GM18907 (cell line): ENCODE data around the gene RNF121.

Experiments
- ATAC-seq: cut with Tn5 transposase; IDR thresholded peaks from one replicate; pipeline ENCODE4 v1.9.1; 2021; ENCODE audit warnings: mild to moderate bottlenecking, moderate library complexity; ENCODE audit not compliant: unreplicated experiment

The RNF121 gene

GRCh38 chr11:72004515-72005346, 75.9 kb downstream of the RNF121 start:
- no peak for ATAC-seq

DNA sequence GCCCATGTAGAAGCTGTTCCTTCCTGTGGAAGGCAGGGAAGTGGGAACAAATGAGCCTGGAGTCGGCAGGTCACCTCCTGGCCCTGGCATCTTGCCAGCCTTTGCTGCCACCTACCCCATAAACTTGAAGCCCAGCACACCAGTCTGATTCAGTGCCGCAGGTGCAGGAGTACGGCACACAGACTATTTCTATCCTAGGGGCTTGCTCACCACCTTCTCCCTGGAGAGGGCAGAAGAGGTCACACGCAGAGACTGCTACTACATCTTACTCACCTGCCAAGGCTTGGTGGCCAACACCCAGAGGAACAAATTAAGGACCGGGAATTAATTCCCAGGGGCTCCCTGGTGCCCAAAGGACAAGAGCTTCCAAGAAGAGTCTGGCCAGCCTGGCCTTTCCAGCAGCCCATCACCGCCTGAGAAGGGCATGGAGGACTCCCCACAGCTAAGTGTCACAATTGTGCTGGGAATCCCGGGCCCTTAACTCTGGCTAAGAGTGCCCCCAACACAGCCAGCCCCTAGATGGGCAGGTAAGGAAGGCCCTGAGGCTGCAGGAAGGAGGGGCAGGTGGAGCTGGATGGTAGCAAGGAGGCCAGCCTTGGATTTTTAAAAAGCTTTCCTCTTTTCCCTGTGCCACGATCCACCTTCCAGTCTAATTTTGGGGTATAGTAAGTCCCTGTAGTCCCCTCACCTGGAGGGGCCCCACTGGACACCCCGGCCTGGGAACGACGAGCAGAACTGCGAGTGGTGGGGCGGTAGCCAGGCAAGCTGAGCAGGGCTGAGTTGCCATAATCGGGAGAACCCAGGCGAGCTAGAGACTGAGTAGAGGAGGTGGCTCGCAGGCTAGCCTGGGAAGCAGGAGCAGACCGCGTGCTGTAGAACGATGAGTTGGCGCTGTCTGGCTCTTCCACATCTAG, 76.8 kb downstream of the RNF121 start:
- no peak for ATAC-seq

DNA sequence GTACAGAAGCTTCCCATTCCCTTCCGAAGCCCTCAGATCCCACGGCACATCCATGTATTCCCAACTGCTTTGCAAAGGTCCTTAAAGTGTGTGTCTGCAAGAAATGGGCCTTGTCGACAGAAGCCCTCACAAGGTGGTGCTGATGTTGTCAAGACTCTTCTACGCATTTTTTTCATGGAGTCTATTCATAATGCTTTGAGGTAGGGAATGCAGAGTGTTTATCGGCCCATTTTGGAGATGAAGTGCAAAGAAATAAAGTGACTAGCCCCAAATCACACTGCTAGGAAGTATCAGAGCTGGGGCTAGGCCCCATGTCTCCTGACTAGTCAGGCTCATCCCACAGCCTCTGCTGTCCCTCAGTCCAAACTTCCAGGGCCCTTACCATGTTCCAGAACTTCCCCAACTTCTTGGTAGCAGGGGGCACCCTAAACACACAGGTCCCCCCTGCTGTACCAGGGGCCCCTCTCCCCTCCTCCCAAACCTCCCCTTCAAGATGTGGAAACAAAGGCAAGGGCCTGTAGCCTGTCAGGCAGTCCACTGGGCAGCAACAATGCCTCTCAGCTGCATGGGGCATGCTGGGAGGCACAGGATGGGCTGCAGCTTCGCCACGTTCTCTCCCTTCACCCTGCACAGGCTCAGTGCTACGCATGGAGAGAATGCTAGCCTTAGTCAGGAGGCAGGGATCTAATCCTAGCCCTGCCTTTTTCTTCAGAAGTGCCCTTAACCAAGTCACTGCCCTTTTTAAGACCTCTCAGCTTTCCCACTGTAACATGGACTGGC, 77.7 kb downstream of the RNF121 start:
- ATAC-seq: no peak

GRCh38 chr11:72007089-72007476, 78.2 kb downstream of the RNF121 start:
- ATAC-seq: no peak

DNA sequence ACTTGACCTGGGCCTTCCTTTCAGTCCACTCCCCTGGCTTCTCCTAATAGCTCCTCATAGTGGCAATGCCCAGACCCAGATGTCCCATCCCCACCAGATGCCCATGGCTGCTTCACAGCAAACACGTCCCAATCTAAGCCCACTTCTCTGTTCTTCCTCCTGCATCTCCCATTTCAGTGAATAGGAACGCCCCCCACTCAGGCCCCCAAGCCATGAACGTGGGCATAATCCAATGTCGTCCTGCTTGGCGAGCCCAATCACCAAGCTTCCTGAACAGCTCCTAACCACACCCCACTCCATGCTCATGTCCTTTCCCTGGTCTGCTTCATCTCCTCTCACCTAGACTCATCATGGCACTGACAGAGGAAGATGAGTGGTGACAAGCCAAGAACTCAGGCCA, 78.7 kb downstream of the RNF121 start:
- ATAC-seq: no peak

- ATAC-seq: no peak
Observed at GRCh38 chr11:72008728-72009127, 79.9 kb downstream of the RNF121 start.

DNA sequence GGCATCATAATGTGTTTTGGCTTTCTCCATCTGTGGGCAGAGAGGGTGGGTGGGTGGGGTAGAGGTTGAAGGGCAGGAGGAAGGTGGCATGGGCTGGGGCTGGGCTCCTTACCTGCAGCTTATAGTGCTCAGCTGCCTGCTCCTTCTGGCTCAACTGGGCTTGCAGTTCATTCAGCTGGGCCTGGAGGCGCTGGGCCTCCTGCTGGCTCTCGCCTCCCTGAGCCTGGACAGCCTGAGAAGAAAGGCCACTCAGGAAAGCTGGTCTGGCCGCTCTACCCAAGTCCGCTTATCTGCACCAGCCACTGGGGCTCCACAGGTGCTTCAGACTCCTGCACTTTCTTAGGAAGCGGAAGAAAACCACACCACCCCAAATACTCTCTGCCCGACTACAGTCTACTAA, 80.3 kb downstream of the RNF121 start:
- ATAC-seq: no peak

DNA sequence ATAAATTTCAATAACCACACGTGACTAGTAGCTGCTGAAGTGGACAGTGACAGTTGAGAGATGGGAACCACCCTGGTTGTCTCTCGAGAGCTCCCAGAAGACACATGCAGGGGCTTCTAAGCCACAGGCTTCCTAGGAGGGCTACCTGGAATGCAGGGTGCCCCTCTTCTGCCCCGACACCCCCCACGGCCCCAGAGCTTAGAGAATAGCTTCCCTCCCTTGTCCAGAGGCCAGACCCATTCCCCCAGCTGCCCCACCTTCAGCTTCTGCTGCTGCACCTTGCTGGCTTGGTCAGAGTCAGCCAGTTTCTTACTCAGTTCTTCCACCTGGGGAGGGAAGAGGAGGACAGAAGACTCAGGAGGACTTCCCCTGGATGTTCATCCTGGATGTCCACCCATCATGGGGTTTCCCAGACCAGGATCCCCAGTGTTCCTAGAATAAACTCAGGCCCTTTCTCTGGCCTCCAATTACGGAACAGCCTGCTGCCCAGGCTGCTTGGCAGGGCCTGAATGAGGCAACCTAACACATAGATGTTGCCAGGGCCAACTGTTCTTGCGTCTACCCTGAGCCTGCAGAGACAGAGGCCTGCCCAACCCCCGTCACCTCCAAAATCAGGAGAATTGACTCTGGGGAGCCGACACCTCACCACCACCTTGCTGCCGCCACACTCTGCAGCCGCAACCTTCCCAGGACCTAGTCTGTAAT, 81.8 kb downstream of the RNF121 start:
- no peak for ATAC-seq

- ATAC-seq: no peak
Observed at GRCh38 chr11:72012091-72012630, 83.3 kb downstream of the RNF121 start.

DNA sequence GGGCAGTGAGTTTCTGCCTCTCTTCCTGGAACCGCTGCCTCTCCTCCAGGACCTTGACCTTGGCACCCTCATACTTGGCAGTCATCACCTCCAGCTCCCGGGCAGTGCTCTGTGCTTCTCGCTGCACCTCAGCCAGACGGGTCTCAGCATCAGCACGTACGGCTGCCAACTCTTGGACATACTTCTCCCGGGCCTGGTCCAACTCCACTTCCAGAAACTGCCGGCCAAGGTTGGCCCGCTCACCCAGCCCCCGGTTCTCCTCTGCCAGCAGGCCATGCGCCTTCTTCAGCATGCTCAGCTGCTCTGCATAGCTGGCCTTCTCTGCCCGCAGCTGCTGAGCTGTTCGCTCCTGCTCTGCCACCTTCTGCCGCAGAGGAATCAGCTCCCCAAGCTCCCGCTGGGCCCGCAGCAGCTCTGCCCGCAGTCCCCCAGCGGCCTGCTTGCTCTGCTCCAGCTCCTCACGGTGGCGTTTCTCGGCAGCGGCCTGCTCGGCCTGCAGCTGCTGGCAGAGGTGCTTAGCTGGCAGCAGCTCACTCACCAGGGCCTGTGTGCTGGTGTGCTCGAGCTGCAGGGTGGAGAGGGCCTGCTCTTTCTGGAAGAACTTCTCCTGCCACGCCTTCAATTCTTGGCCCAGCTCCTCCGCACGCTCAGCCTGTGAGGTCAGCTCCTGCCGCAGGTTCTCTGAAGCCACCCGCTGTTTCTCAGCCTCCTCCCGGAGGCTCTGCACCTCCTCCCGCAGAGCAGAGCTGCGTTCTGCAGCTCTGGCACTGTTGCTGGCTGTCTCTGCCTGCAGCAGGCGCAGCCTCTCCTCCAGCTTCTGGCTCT, 84.3 kb downstream of the RNF121 start:
- ATAC-seq: no peak

DNA sequence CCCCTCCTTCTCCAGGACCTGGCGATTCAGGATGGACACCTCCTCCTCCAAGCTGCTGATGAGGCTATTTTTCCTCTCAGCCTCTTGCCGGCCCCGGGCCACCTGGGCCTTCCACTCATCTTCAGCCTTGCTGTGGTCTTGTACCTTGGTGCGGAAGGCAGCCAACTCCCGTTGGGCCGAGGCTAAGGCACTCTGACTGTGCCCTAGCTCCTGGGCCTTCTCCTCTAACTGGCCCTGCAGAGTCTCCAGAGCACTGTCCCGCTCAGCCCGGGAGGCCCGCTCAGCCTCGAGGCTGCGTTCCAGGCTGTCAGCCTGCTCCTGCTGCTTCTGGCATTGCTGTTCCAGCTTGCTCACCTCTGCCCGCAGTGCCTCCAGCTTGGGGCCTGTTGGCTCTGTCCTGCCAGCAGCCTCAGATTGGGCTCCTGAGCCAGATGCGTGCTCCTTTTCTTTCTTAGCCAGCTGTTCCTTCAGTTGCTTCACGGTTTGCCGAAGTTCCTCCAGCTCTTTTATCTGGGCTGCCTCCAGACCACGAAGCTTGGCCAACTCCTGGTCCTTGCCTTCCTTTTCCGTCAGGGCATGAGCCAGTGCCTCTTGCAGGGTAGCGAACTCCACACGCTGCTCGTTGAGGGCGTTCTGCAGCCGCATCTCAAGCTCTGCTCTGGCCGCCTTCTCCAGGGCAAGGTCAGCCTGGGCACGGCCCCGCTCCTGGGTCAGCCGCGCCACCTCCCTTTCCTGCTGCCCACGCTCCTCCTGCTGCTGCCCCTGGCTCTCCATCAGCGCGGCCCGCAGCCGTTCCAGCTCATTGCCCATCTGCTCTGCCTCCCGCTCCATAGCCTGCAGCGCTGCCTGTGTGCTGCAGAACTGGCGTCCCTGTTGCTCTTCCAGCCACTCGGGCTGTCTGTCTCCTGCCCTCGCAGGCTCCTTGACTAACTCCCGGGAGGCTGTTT, 85.2 kb downstream of the RNF121 start:
- no peak for ATAC-seq

DNA sequence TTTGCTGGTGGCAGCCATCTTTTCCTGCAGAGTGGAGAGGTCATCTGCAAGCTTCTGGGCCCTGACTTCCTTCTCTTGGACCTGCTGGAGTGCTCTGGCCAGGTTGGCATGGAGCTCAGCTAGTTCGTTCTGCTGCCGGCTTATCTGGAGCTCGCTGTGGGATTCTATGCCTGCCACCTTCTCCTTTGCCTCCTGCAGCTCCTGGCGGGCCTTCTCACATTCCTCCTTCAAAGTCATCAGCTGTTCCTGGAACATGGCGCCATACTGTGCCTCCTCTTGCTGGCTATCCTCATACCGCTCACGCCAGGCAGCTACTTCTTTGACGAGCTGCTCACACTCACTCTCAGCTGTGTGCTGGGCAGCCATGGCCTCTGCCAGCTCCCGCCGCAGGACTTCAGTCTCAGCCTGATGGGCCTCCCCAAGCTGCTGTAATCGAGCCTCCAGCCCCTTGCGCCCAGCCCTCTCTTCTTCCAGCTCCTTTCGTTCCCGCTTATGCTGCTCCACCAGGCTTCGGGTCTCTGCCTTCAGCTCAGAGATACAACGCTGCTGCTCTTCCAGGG, 86.0 kb downstream of the RNF121 start:
- no peak for ATAC-seq

- no peak for ATAC-seq
Observed at GRCh38 chr11:72015511-72016061, 86.7 kb downstream of the RNF121 start.

- ATAC-seq: no peak
Observed at GRCh38 chr11:72018171-72018570, 89.3 kb downstream of the RNF121 start.

- no peak for ATAC-seq
Observed at GRCh38 chr11:72023335-72023734, 94.5 kb downstream of the RNF121 start.

DNA sequence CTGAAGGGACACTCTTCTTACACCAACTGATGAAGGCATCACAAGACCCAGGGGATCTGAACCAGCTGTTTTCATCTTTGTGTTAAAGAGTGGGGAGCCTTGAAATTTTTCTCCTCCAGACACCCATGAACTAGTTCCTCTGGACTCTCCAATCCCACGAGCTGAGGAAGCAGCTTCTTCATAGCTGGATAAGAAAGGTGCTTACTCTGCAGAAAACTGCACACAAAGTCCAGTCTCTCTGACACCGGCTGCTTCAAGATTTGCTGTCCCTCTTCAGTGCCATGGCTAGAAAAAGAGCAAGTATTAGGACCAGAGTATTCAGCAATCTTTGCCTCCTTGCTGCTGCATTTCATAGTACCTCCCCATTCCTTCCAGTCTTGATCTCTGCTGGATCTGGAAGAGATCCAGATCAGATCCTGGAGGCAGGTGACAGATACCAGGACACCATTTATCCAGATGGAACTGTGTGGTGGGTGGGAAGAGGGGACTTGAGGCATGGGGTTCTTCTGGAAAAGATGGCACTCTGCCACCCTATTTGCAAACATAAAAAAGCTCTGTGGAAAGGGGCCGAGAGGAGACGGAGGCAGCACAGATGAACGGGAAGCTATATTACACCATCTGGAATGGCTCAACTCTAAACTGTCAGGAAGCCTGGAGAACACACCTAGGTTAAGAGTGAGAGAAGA, 95.4 kb downstream of the RNF121 start:
- no peak for ATAC-seq

DNA sequence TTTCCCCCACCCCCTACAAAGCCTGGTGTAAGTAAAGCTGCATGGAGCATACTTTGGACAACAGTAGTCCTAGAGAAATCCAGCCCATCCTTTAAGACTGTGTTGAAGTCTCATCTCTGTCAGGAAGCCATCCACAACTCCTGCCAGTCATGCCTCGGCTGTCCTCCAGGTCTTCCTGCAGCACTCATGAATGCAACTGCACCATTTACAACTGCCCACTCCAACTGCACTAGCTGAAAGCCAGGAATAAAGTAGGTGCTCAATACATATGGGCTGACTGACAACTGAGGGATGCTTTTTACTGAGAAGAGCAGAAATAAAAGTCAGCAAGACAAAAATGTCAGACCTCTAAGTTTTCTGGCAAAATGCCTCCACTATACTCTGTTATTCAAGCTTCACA, 97.2 kb downstream of the RNF121 start:
- no peak for ATAC-seq
